Measurements from ENCODE around the gene FRK.
A peak's percentile ranks its signal among the peaks of the same experiment; 100 is the strongest.
"Not testable (repeated sequence)": the region's sequence is repeated elsewhere in the genome, so short reads cannot be mapped to it uniquely, and the experiment has no call there.

Gene FRK

GRCh38 chr6:116073765-116074440, 13.2 kb upstream of the FRK start:
- DNase-seq (ENCODE audit: low spot score) = no peak

GRCh38 chr6:116072368-116072767, 11.7 kb upstream of the FRK start:
- no peak for DNase-seq (ENCODE audit: low spot score)

- no peak for DNase-seq (ENCODE audit: low spot score)
Observed at GRCh38 chr6:116070616-116071389, 10.1 kb upstream of the FRK start.

- no peak for DNase-seq (ENCODE audit: low spot score)
Observed at GRCh38 chr6:116070101-116070500, 9.4 kb upstream of the FRK start.

- DNase-seq (ENCODE audit: low spot score) = no peak
Observed at GRCh38 chr6:116066789-116067188, 6.1 kb upstream of the FRK start.

GRCh38 chr6:116064666-116065065, 4.0 kb upstream of the FRK start:
- no peak for DNase-seq (ENCODE audit: low spot score)

GRCh38 chr6:116062496-116062895, 1.8 kb upstream of the FRK start:
- no peak for DNase-seq (ENCODE audit: low spot score)

- DNase-seq (ENCODE audit: low spot score) = no peak
Observed at GRCh38 chr6:116059713-116060571, 749 bp downstream of the FRK start.

- DNase-seq (ENCODE audit: low spot score) = no peak
Observed at GRCh38 chr6:116057766-116058165, 2.9 kb downstream of the FRK start.

GRCh38 chr6:116055513-116055912, 5.2 kb downstream of the FRK start:
- no peak for DNase-seq (ENCODE audit: low spot score)

GRCh38 chr6:116051244-116051643, 9.4 kb downstream of the FRK start:
- no peak for DNase-seq (ENCODE audit: low spot score)

- no peak for DNase-seq (ENCODE audit: low spot score)
Observed at GRCh38 chr6:116050737-116051136, 10.0 kb downstream of the FRK start.

- no peak for DNase-seq (ENCODE audit: low spot score)
Observed at GRCh38 chr6:116049321-116049720, 11.4 kb downstream of the FRK start.

- peak; percentile 8 for DNase-seq (ENCODE audit: low spot score)
Observed at GRCh38 chr6:116047173-116047933, 13.3 kb downstream of the FRK start.

- DNase-seq (ENCODE audit: low spot score) = no peak
Observed at GRCh38 chr6:116046737-116047136, 14.0 kb downstream of the FRK start.

- DNase-seq (ENCODE audit: low spot score) = not testable (repeated sequence)
Observed at GRCh38 chr6:116046272-116046671, 14.4 kb downstream of the FRK start.

GRCh38 chr6:116041934-116042333, 18.8 kb downstream of the FRK start:
- no peak for DNase-seq (ENCODE audit: low spot score)

GRCh38 chr6:116040993-116041392, 19.7 kb downstream of the FRK start:
- no peak for DNase-seq (ENCODE audit: low spot score)

- no peak for DNase-seq (ENCODE audit: low spot score)
Observed at GRCh38 chr6:116036885-116037284, 23.8 kb downstream of the FRK start.

- DNase-seq (ENCODE audit: low spot score) = no peak
Observed at GRCh38 chr6:116036075-116036773, 24.5 kb downstream of the FRK start.

- no peak for DNase-seq (ENCODE audit: low spot score)
Observed at GRCh38 chr6:116035616-116036015, 25.1 kb downstream of the FRK start.

Measured in germinal center (tissue), 1 donor.